Hepatocyte (in vitro differentiated cells): ENCODE measurements around the gene TLX2.
A peak's percentile ranks its signal among the peaks of the same experiment; 100 is the strongest.

Experiments
- EZH2 ChIP-seq: fragments of 200-600 bp; sonication (generic); IDR thresholded peaks from 2 replicates; pipeline ENCODE4 v1.6.1; 2016; ENCODE audit warnings: antibody characterized with exemption, mild to moderate bottlenecking, borderline replicate concordance
- TF ChIP-seq, protein P1 (sequence below): fragments of 200-600 bp; sonication (generic); IDR thresholded peaks from 2 replicates; pipeline ENCODE4 v1.5.1; 2016; ENCODE audit warnings: antibody characterized with exemption, mild to moderate bottlenecking; ENCODE audit not compliant: poor library complexity

DNA sequence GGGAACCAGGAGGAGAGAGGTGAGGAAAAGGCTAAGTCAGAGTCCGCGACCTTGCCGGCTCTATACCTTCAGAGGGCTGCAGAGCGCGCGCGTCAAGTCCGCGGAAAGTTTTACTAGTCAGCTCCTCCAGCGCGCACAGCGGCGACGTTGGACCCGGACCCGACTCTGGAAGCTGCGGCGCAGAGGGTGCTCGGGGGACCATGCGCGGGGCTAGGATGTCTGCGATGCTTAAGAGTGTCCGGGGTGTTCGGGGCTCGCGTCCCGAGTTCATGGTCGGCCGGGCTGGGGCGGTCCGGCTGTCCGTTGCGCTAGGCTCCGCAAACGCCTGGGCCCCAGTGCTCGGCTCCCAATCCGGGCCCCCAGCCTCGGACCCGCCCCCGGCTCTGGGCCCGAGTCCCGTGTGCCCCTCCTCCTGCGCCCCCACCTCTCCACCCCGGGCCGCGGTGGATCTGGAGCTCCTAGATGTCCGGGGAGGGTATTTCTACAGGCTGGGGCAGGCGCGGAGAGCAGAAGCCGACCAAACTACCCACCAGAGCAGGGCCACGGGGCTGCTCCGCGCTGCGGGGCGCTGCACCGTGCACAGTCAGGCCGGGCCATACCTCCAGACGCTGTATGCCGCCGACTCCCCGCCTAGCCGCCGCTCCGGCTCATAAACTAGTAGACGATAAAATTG is 14.8 kb upstream of the TLX2 start, which contains the start of gene LBX2:
- peak; percentile 75 for TF ChIP-seq EZH2
- TF ChIP-seq, protein P1, sequence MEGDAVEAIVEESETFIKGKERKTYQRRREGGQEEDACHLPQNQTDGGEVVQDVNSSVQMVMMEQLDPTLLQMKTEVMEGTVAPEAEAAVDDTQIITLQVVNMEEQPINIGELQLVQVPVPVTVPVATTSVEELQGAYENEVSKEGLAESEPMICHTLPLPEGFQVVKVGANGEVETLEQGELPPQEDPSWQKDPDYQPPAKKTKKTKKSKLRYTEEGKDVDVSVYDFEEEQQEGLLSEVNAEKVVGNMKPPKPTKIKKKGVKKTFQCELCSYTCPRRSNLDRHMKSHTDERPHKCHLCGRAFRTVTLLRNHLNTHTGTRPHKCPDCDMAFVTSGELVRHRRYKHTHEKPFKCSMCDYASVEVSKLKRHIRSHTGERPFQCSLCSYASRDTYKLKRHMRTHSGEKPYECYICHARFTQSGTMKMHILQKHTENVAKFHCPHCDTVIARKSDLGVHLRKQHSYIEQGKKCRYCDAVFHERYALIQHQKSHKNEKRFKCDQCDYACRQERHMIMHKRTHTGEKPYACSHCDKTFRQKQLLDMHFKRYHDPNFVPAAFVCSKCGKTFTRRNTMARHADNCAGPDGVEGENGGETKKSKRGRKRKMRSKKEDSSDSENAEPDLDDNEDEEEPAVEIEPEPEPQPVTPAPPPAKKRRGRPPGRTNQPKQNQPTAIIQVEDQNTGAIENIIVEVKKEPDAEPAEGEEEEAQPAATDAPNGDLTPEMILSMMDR, result no peak
